Panc1 (cell line): ENCODE data around the gene PLA2G2D. TPM values are rescaled to one million over a fixed set of nuclear protein-coding genes. Genes with fewer than 3 reads are reported as not detected.

Experiments
- ATAC-seq: fragments of 200-7000 bp; cut with Tn5 transposase; 2 replicates; pipeline ENCODE4 v1.9.1; 2020; ENCODE audit warnings: mild to moderate bottlenecking, moderate library complexity
- BruUV-seq: library from RNA; stranded (reverse); fragments of 400-500 nt; replicated peaks from 2 replicates; lab custom pipeline; 2021; lab: Mats Ljungman, UMichigan
- CTCF ChIA-PET: fragments of 300-600 bp; sonication (Branson Sonifier 250); formaldehyde crosslinking; loops from one replicate; lab custom pipeline; 2022; ENCODE audit warnings: antibody characterized with exemption; lab: Charles Lee
- POLR2A ChIA-PET: fragments of 300-600 bp; sonication (Branson Sonifier 250); formaldehyde crosslinking; loops from one replicate; lab custom pipeline; 2022; ENCODE audit warnings: antibody characterized with exemption; lab: Charles Lee
- DNase-seq: peaks from one replicate; pipeline ENCODE4 v3.0.0-alpha.2; 2010; ENCODE audit warnings: low read depth, low spot score
- H3K27ac ChIP-seq: 2 replicates; pipeline ENCODE4 v1.5.1; 2011; ENCODE audit warnings: mild to moderate bottlenecking, low read length, inconsistent platforms
- H3K27me3 ChIP-seq: fragments of 200-500 bp; sonication (Bioruptor generic); 2 replicates; pipeline ENCODE4 v1.6.0; 2014; ENCODE audit warnings: low read length, inconsistent platforms; ENCODE audit not compliant: control insufficient read depth, insufficient read depth
- H3K36me3 ChIP-seq: fragments of 200-500 bp; sonication (Bioruptor generic); 2 replicates; pipeline ENCODE4 v1.5.1; 2014; ENCODE audit warnings: inconsistent platforms, mild to moderate bottlenecking, low read length, moderate library complexity; ENCODE audit not compliant: control insufficient read depth, insufficient read depth
- H3K4me1 ChIP-seq: 2 replicates; pipeline ENCODE4 v1.5.1; 2011; ENCODE audit warnings: inconsistent platforms, mild to moderate bottlenecking, low read length, moderate library complexity; ENCODE audit not compliant: control insufficient read depth, insufficient read depth
- H3K4me3 ChIP-seq, 2 experiments: 2 replicates each; pipeline ENCODE4 v1.5.1; 2011 to 2012; ENCODE audit warnings: low read depth in 2 of 2, low read length in 2 of 2, mild to moderate bottlenecking in 2 of 2, inconsistent platforms in 1 of 2, moderate library complexity in 1 of 2
- H3K9me3 ChIP-seq: fragments of 200-500 bp; sonication (Bioruptor generic); 2 replicates; pipeline ENCODE4 v1.5.1; 2014; ENCODE audit warnings: low read depth, mild to moderate bottlenecking, inconsistent platforms, low read length, moderate library complexity; ENCODE audit not compliant: control insufficient read depth, insufficient read depth
- CTCF ChIP-seq: fragments of 450-650 bp; IDR thresholded peaks from 2 replicates; pipeline ENCODE4 v1.5.1; 2017; ENCODE audit warnings: mild to moderate bottlenecking
- POLR2AphosphoS5 ChIP-seq: IDR thresholded peaks from 2 replicates; pipeline ENCODE4 v1.6.1; 2012; ENCODE audit warnings: mild to moderate bottlenecking, low read depth, low read length, moderate library complexity
- REST ChIP-seq, 2 experiments: IDR thresholded peaks; 2 replicates each; pipeline ENCODE4 v1.6.1; 2011 to 2012; ENCODE audit warnings: low read depth in 2 of 2, control low read depth in 1 of 2, low read length in 1 of 2, mild to moderate bottlenecking in 1 of 2, moderate library complexity in 1 of 2; ENCODE audit not compliant: insufficient read depth in 1 of 2
- SIN3A ChIP-seq: IDR thresholded peaks from 2 replicates; pipeline ENCODE4 v1.6.1; 2012; ENCODE audit warnings: low read depth, mild to moderate bottlenecking, low read length, moderate library complexity, borderline replicate concordance; ENCODE audit not compliant: insufficient read depth
- TCF7L2 ChIP-seq: IDR thresholded peaks from 2 replicates; pipeline ENCODE4 v1.6.1; 2011; ENCODE audit warnings: mild to moderate bottlenecking, low read depth, low read length, inconsistent platforms
- in situ Hi-C: cut with HindIII; loops from 2 replicates; pipeline ENCODE4 v1.10.0; 2016; ENCODE audit warnings: low sequenced_read_pairs, low pct_unique_long_range_greater_than_20kb
- intact Hi-C: fragments of 100-400 bp; cut with micrococcal nuclease; formaldehyde crosslinking; loops from one replicate; pipeline ENCODE4 v1.10.0; 2022; ENCODE audit not compliant: unreplicated experiment
- total RNA-seq: library from RNA; stranded (reverse); gene quantifications from one replicate; pipeline ENCODE4 v1.2.1, GENCODE V29; 2021; ENCODE audit not compliant: unreplicated experiment

Gene PLA2G2D
- total RNA-seq, 1 experiment from 2014 or later, result not detected

- Histone ChIP-seq H3K36me3 (no peaks in the 10 kb centered on the region), H3K4me3 (no peak overlapping the region), H3K4me1 (no peaks in the 10 kb centered on the region), H3K27ac (no peak overlapping the region), H3K27me3 (peaks cover 2% of the 10 kb centered on the region), H3K9me3 (0 out of 2 replicates have a peak, but pooled peaks cover 5% of the 10 kb centered on the region)
- no peak for TF ChIP-seq POLR2AphosphoS5
- TF ChIP-seq REST (IDR thresholded peaks at IDR 0.05; ENCODE audit: insufficient read depth in 1 of 2, low read depth in 2 of 2, low read length in 1 of 2), result no peak
- TF ChIP-seq CTCF, result no peak
- no peak for TF ChIP-seq TCF7L2
- no peak for TF ChIP-seq SIN3A
- intact Hi-C loops (no loop called here), in situ Hi-C loops (no loop called here)
- ChIA-PET CTCF (interaction anchor here (0.6 kb wide), 1 partner anchor 100 kb away, joined by 3 read pairs; no protein-coding TSS in a partner anchor), POLR2A (interaction anchor here (0.6 kb wide), 2 partner anchors 536 to 1369 kb away, joined by 3 to 6 read pairs; no protein-coding TSS in a partner anchor)
- BruUV-seq, result no TSS peak
- DNase-seq (no peak), ATAC-seq (no peak)
These were observed 22.4 kb downstream of the PLA2G2D start for GRCh38 chr1:20096840-20097447.

- Histone ChIP-seq H3K27me3 (peaks cover 10% of the 10 kb centered on the region), H3K9me3 (0 out of 2 replicates have a peak, but pooled peaks cover 5% of the 10 kb centered on the region), H3K4me1 (no peaks in the 10 kb centered on the region), H3K36me3 (no peaks in the 10 kb centered on the region), H3K4me3 (no peak overlapping the region), H3K27ac (no peak overlapping the region)
- ATAC-seq, result no peak
- ChIA-PET POLR2A (interaction anchor here (0.7 kb wide), 1 partner anchor 229 kb away, joined by 5 read pairs; no protein-coding TSS in a partner anchor), CTCF (interaction anchor here (0.6 kb wide), 1 partner anchor 241 kb away, joined by 5 read pairs; no protein-coding TSS in a partner anchor)
- intact Hi-C loops (no loop called here), in situ Hi-C loops (no loop called here)
- BruUV-seq, result no TSS peak
- no peak for DNase-seq
- TF ChIP-seq CTCF (no peak), SIN3A (no peak), REST (IDR thresholded peaks at IDR 0.05; ENCODE audit: insufficient read depth in 1 of 2, low read depth in 2 of 2, low read length in 1 of 2) (no peak), TCF7L2 (no peak), POLR2AphosphoS5 (no peak)
These were observed 23.5 kb downstream of the PLA2G2D start for GRCh38 chr1:20095564-20096434.
